ENCODE data around the gene KNCN.

KNCN gene

DNA sequence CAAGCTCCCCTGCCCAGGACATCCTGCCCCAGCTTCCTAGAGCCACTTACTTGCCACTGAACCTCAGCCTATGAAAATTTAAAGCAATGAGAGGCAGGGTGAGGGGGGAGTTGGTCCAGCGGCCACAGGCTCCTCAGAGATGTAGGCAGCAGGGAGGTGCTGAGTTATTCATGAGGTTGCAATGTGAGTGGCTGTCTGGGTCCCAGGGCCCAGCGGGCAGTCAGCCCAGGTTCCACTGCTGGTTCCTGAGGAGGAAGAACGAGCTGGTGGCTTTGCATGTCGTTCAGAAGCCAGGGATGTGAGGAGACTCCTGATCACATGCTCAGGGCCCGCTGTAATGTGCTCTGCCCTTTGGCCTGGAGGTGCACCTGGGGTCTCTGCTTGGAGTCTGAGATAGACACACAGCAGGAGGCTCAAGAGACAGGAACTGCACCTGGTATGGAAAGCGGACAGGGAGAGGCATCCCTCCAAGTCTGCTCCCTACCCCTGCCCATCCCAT is at the start of gene KNCN:
Gene KNCN, minus strand, starts transcription at position 51 of the 499 bp plus-strand sequence. CDS start 432 bp downstream, outside the sequence.
- DNase-seq, result no peak

- no peak for DNase-seq
Observed at GRCh38 chr1:46599059-46599970, 47.9 kb upstream of the KNCN start.

- no peak for DNase-seq
Observed at GRCh38 chr1:46596846-46597245, 45.4 kb upstream of the KNCN start.

- DNase-seq, result no peak
Observed at GRCh38 chr1:46596036-46596435, 44.6 kb upstream of the KNCN start.

GRCh38 chr1:46595127-46595526 is 43.7 kb upstream of the KNCN start:
- DNase-seq, result peak; percentile 53

- DNase-seq, result no peak
Observed at GRCh38 chr1:46594063-46594462, 42.6 kb upstream of the KNCN start.

- DNase-seq, result no peak
Observed at GRCh38 chr1:46592823-46593222, 41.4 kb upstream of the KNCN start.

DNA sequence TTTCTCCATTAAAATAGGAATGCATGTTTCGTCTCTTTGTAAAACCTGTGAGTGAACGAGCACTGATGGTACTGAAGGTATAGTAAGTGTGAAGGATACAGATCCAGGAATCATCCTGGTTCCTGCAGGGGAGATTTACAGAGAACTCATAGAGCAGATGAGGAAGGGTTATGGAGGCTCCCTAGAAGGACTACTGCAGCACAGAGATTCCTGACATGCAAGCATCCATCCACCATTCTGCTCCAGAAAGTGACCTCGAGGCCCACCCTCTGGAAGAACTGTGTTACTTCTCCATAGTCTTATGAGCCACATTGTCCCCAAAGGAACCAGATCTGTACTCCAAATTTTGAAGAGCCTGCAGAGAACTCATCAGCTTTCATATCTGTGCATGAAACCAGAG is 38.1 kb upstream of the KNCN start:
- DNase-seq, result no peak

DNA sequence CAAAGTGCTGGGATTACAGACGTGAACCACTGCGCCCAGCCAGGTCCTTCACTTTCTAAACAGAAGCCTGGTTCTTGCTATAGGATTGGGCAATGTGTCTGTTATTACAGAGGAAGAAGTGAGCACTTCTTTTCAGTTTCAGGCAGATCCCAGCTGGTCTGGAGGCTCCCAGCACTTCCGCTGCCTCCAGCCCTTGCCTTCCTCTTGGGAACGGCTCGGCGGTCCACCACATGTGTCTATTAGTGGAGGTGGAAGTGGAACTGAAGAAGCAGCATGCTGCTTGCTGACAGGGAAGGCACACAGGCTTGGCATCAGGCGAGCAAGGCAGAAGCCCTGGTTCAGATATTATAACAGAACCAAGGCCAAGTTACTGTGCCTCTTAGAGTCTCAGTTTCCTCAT is 35.6 kb upstream of the KNCN start:
- DNase-seq, result no peak

DNA sequence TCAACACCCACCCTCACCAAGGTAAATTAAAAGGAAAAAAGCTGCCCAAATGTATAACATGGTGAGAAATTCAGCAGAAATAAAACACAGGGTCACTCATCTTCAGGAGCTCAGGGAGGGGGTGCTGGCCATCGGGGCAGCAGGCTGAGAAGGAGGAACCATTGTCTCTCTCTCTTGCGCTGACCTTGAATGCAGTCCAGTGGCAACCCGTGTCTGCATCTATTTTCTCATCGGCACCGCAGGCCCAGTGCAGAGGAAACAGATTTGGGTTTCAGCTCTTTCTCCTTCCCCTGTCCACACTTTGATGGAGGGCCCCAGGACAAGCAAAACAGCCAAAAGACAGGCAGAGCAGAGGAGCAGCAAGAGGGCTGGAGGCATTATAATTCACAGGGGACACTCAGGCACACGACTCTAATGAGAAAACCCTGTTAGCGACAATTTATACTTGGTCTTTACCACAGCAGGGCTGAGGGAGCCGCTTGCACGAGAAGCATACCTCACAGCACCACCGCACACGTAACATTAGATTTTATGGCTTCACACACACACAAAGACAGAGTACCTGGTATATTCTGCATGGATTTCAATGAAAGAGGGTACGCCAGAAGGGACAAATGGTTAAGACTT is 34.0 kb upstream of the KNCN start:
- DNase-seq, result no peak

DNA sequence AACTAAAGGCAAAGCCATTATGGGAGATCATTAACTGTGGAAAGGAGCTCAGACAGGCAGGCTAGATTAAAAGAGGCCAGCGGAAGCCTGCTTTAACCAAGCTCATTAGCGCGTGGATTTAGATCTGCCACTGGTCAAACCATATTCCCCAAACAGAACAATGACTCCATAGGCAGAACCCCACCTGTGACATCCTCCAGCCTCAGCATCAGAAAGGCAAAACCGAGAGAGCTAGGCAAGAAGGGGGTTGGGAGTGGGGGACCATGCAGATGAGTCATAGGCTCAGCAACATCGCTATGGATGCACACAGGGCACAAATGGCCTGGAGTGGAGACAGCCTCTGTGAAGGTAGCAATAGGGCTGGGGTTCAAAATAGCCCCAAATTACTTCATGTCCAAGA is 32.0 kb upstream of the KNCN start:
- DNase-seq, result no peak

DNA sequence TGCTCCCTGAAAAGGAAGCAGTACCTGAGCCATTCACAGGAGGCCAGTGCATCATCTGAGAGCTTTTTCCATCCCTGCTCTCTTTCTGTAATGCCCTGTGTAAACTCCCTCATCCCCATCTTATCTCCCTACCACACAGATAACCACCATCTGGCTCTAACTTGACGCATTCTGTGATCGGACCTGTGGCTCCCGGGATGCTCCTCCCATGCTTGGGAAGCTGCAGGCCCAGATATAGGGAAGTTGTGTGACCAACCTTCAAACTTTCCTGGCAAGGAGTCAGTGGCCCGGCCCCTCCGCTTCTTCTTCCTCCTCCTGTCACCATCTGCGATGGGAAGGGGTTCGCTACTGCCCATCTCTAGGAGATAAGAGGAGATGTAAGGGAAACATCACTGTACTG is 31.5 kb upstream of the KNCN start:
- DNase-seq, result no peak

GRCh38 chr1:46581681-46582455 is 30.4 kb upstream of the KNCN start:
- no peak for DNase-seq

DNA sequence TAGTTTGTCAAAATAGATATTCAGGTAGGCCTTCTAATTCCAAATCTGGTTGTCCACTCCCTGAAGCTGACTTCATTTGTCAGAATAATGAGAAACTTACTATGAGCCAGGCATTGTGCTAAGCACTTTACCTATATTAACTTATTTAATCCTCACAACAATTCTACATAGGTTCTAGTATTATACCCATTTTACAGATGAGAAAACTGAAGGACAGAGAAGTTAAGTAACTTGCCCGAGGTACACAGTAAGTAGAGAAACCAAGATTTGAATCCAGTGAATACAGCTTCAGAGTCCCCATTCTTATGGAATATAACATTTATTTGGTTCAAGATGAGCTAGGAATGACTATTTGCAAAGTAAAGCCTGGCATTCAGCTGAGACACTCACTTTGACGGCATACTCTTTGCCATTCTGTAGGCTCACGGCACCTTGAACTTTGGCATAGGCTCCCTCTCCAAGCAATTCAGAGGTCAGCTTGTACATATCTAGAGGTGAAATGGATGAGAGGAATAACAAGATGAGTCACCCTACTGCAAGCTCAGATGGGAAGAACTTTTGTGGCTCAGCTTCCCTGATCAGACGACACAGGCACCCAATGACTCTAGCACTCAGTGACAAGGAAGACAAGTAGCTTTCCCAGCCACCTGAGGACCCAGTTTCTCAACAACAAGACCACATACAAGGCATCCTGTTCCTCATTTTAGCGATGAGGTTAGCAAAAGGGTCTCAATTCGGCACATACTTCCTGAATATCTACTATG is 28.9 kb upstream of the KNCN start:
- DNase-seq, result no peak

DNA sequence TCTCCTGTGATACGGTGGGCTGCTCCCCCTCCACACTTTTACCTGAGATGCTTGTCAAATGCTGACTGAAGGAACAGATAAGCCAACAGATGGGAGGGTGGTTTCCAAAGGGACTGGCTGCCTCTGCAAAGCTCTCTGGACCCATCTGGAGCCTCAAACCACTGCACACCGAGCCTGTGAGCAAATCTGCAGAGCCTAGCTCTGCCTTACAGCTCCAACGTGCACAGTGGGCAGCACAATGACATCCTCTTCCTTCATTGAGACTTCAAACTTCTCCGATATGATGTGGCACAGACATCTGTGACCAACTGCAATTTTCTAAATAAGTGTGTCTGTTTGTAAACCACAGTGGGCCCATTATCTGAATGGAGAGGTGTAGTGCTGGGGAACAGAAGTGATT is 26.2 kb upstream of the KNCN start:
- DNase-seq, result no peak

DNA sequence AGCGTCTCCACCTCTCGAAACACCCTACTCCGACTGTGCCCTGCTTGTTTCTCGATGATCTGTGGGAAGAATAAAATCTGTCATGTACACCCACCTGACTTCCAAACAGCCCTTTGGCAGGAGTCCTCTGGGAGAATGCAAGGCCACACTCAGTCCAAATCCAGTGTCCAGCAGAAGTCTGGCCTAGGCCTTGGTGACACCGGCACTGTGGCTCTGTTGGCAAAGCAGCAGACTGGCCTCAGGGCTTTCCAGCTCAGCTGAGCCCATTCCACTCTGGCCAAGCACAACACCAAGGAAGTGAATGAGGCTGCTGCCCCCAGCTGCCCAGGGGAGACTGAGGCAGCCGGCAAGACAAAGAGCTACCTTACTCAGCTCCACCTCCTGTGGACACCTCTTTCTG is 25.1 kb upstream of the KNCN start:
- DNase-seq, result no peak

GRCh38 chr1:46575778-46576177 is 24.3 kb upstream of the KNCN start:
- DNase-seq, result no peak

GRCh38 chr1:46575300-46575699 is 23.9 kb upstream of the KNCN start:
- no peak for DNase-seq

DNA sequence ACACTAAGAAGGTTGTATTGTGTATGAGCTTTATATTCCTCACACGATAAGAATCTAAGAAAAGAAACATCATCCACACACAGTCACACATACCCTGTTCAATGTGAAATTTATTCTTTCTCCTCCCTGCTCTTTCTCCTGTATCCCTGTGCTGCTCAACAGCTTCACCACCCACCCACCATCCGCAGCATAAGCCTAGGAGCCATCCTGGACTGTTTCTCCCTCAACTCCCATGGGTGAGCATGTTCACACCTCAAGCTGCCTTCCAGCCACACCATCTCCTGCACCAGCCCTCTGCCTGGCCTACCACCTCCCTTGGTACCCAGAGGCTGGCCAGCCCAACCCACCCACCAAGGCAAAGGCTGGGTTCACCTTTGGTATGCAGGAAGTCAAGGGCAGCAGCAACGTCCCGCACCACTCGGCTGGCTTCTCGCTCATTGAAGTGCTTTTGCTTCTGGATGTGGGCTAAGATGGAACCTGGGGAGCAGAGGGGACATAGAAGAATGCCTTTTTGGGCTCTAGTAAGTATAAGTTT is 20.3 kb upstream of the KNCN start:
- no peak for DNase-seq

GRCh38 chr1:46569884-46570725 is 18.7 kb upstream of the KNCN start:
- no peak for DNase-seq

DNA sequence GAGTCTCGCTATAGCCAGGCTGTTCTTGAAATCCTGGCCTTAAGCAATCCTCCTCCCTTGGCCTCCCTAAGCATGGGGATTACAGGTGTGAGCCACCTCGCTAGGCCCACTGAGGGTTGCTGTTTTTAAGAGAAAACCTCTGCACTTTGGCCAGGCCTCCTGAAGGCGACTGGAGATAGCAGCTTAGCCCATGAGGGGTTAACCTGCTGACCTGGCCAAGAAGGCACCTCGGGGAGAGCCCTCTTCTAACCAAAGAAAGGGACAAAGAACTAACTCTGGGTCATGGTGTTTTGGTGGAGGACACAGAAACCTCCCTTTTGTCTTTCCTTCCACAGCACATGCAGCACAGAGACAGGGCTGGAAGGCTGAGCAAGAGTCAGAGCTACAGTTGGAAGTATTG is 17.7 kb upstream of the KNCN start:
- DNase-seq, result no peak

Measured in right hindlimb (tissue), 1 donor.